ENCODE measurements around the gene KDM5B.
A peak's percentile ranks its signal among the peaks of the same experiment; 100 is the strongest.
"Not testable (repeated sequence)": the region's sequence is repeated elsewhere in the genome, so short reads cannot be mapped to it uniquely, and the experiment has no call there.

The KDM5B gene

GRCh38 chr1:202807926-202808757, at the start of gene KDM5B:
TSS of gene KDM5B (minus strand) at chr1:202808421. CDS start at chr1:202808305, 116 bp downstream.
- DNase-seq (ENCODE audit: low read depth in 2 of 2) = peak; percentile 39 to 58

GRCh38 chr1:202857136-202857610, 49.0 kb upstream of the KDM5B start:
- no peak for DNase-seq (ENCODE audit: low read depth in 2 of 2)

GRCh38 chr1:202856014-202856413, 47.8 kb upstream of the KDM5B start:
- DNase-seq (ENCODE audit: low read depth in 2 of 2) = no peak

GRCh38 chr1:202854787-202855186, 46.6 kb upstream of the KDM5B start:
- no peak for DNase-seq (ENCODE audit: low read depth in 2 of 2)

- DNase-seq (ENCODE audit: low read depth in 2 of 2) = no peak
These were observed 44.1 kb upstream of the KDM5B start for GRCh38 chr1:202852163-202852904.

GRCh38 chr1:202850593-202851362, 42.6 kb upstream of the KDM5B start:
- DNase-seq (ENCODE audit: low read depth in 2 of 2) = no peak

GRCh38 chr1:202848191-202848542, 39.9 kb upstream of the KDM5B start:
- no peak for DNase-seq (ENCODE audit: low read depth in 2 of 2)

- DNase-seq (ENCODE audit: low read depth in 2 of 2) = no peak
These were observed 36.7 kb upstream of the KDM5B start for GRCh38 chr1:202844935-202845334.

- DNase-seq (ENCODE audit: low read depth in 2 of 2) = no peak
These were observed 36.0 kb upstream of the KDM5B start for GRCh38 chr1:202844259-202844658.

GRCh38 chr1:202843081-202843480, 34.9 kb upstream of the KDM5B start:
- DNase-seq (ENCODE audit: low read depth in 2 of 2) = no peak

GRCh38 chr1:202837746-202838262, 29.6 kb upstream of the KDM5B start:
- no peak for DNase-seq (ENCODE audit: low read depth in 2 of 2)

- DNase-seq (ENCODE audit: low read depth in 2 of 2) = no peak
These were observed 28.6 kb upstream of the KDM5B start for GRCh38 chr1:202836623-202837403.

- no peak for DNase-seq (ENCODE audit: low read depth in 2 of 2)
These were observed 27.4 kb upstream of the KDM5B start for GRCh38 chr1:202835548-202836072.

GRCh38 chr1:202834771-202835547, 26.7 kb upstream of the KDM5B start:
- no peak for DNase-seq (ENCODE audit: low read depth in 2 of 2)

GRCh38 chr1:202831906-202832305, 23.7 kb upstream of the KDM5B start:
- DNase-seq (ENCODE audit: low read depth in 2 of 2) = no peak

- not testable (repeated sequence) for DNase-seq (ENCODE audit: low read depth in 2 of 2)
These were observed 21.0 kb upstream of the KDM5B start for GRCh38 chr1:202829223-202829622.

GRCh38 chr1:202825748-202826147, 17.5 kb upstream of the KDM5B start:
- no peak for DNase-seq (ENCODE audit: low read depth in 2 of 2)

- DNase-seq (ENCODE audit: low read depth in 2 of 2) = no peak
These were observed 13.2 kb upstream of the KDM5B start for GRCh38 chr1:202821467-202821866.

GRCh38 chr1:202818819-202819218, 10.6 kb upstream of the KDM5B start:
- DNase-seq (ENCODE audit: low read depth in 2 of 2) = no peak

GRCh38 chr1:202815120-202815519, 6.9 kb upstream of the KDM5B start:
- DNase-seq (ENCODE audit: low read depth in 2 of 2) = no peak

Measured in activated CD8-positive, alpha-beta memory T cell treated with anti-CD3 and anti-CD28 coated beads for 4 hours (primary cell).